ENCODE data around the gene RFNG.

The RFNG gene

GRCh38 chr17:82051776-82052637 lies at the start of gene RFNG, which contains the start of gene GPS1:
Gene RFNG (minus strand): TSS chr17:82051811. CDS start chr17:82051766, 45 bp downstream.
Gene GPS1 (plus strand): TSS chr17:82051898. CDS start chr17:82051932, 34 bp downstream.
- no peak for DNase-seq

GRCh38 chr17:82101301-82101715 lies 49.7 kb upstream of the RFNG start:
- no peak for DNase-seq

GRCh38 chr17:82100502-82101298 lies 49.1 kb upstream of the RFNG start:
- no peak for DNase-seq

- DNase-seq = no peak
Measured at GRCh38 chr17:82098939-82099763, 47.5 kb upstream of the RFNG start.

GRCh38 chr17:82098169-82098938 lies 46.7 kb upstream of the RFNG start, which contains the start of gene FASN:
Gene FASN (minus strand): TSS chr17:82098236. CDS start chr17:82096445, 1,791 bp downstream.
- peak; percentile 77 for DNase-seq

GRCh38 chr17:82097919-82098168 lies 46.2 kb upstream of the RFNG start:
- DNase-seq = no peak

- no peak for DNase-seq
Measured at GRCh38 chr17:82097184-82097918, 45.7 kb upstream of the RFNG start.

GRCh38 chr17:82096709-82097183 lies 45.1 kb upstream of the RFNG start:
- no peak for DNase-seq

- no peak for DNase-seq
Measured at GRCh38 chr17:82095777-82096708, 44.4 kb upstream of the RFNG start.

- DNase-seq = no peak
Measured at GRCh38 chr17:82094931-82095776, 43.5 kb upstream of the RFNG start.

GRCh38 chr17:82092995-82093751 lies 41.6 kb upstream of the RFNG start:
- no peak for DNase-seq

GRCh38 chr17:82092628-82092994 lies 41.0 kb upstream of the RFNG start:
- no peak for DNase-seq

- no peak for DNase-seq
Measured at GRCh38 chr17:82092094-82092586, 40.5 kb upstream of the RFNG start.

- DNase-seq = no peak
Measured at GRCh38 chr17:82091264-82092066, 39.9 kb upstream of the RFNG start.

- no peak for DNase-seq
Measured at GRCh38 chr17:82090549-82091263, 39.1 kb upstream of the RFNG start.

GRCh38 chr17:82089723-82090548 lies 38.3 kb upstream of the RFNG start:
- DNase-seq = no peak

Data from GOT3 (cell line).